GM19193 (cell line): ENCODE data around the gene TPRG1L.

Experiments
- POLR2A ChIP-seq: IDR thresholded peaks from 4 replicates; pipeline ENCODE4 v1.6.1; 2011; ENCODE audit not compliant: insufficient read depth, insufficient read length; ENCODE audit errors: extremely low read depth

Gene TPRG1L

DNA sequence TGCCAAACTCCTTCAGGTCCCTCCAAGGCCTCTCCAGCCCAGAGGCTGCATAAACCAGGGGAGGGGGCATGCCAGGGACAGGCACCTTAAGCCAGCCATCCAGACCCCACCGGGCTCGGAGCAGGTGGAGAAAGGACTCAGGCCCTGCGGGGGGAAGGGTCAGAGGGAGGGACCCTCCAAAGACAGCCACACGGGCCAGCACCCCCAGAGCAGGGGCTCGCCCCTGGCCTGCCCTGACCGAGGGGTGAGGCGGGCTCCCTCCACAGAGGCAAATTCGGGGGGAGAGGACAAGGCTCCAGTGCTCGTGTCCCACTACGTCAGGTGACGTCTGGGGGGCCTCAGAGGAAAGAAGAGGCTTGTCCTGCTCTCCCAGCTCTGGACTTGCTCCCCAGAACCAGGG lies 21.7 kb upstream of the TPRG1L start:
- no peak for TF ChIP-seq POLR2A

GRCh38 chr1:3603571-3604467 lies 21.0 kb upstream of the TPRG1L start:
- no peak for TF ChIP-seq POLR2A

- TF ChIP-seq POLR2A: no peak
Observed at GRCh38 chr1:3604468-3604974, 20.3 kb upstream of the TPRG1L start.

GRCh38 chr1:3604997-3605823 lies 19.6 kb upstream of the TPRG1L start:
- TF ChIP-seq POLR2A: no peak

DNA sequence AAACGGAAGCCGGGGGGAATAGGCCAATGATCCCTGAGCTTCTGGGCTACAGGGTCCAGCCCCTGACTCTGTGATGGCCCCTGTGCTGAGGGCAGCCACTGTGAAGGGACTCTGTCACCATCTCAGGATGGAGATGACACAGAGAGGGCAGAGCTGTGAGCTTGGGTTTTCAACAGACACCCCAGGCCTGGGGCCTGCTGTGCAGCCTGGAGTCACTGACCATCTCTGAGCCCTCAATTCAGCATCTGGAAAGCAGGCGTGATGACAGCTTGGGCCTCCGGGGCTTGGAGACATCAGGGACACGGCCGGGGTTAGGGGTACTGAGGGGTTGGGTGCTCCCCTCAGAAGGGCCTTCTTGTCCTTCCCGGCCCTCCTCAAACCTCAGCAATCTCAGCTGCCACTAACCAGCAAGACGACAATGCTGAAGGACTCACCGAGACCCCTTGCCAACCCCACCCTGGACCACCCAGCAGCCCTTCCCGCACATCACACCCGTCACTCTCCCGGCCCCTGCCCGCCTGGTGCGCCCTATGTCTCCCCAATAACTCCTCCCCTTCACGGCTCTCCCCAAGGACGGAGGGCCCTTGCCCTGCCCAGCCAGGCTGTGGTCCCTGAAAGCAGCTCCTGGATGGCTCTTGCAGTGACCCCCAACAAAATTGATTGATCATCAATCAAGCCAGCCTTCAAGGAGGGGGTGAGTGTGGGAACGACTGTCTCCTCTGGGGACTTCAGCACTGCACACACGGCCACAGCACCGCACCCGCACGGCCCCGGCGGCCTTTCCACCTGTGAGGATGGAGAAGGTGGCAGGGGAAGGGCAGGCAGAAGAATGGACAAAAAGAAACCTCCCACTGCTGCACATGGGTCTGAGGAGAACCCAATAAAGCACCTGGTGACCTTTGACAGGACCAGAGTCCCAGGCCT lies 17.8 kb upstream of the TPRG1L start:
- TF ChIP-seq POLR2A: no peak

DNA sequence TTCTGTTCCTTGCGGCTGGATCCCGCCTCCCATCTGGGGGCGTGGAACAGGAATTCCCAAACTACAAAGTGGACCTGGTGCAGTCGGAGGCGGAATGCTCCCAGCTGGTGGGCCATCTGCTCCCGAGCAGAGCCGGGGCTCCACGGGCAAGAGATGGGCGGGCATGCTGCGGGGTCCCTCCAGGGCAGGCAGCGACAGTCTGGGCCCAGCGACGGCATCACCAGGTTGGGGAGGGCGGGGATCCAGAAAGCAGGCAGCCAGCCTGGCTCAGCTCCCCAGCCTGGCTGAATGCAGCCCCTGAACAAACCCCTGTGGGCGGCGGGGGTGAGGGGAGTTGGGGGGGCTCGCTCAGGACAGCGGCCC lies 17.1 kb upstream of the TPRG1L start:
- no peak for TF ChIP-seq POLR2A

- no peak for TF ChIP-seq POLR2A
Observed at GRCh38 chr1:3608154-3608553, 16.7 kb upstream of the TPRG1L start.

GRCh38 chr1:3609016-3609768 lies 15.6 kb upstream of the TPRG1L start:
- TF ChIP-seq POLR2A: no peak

DNA sequence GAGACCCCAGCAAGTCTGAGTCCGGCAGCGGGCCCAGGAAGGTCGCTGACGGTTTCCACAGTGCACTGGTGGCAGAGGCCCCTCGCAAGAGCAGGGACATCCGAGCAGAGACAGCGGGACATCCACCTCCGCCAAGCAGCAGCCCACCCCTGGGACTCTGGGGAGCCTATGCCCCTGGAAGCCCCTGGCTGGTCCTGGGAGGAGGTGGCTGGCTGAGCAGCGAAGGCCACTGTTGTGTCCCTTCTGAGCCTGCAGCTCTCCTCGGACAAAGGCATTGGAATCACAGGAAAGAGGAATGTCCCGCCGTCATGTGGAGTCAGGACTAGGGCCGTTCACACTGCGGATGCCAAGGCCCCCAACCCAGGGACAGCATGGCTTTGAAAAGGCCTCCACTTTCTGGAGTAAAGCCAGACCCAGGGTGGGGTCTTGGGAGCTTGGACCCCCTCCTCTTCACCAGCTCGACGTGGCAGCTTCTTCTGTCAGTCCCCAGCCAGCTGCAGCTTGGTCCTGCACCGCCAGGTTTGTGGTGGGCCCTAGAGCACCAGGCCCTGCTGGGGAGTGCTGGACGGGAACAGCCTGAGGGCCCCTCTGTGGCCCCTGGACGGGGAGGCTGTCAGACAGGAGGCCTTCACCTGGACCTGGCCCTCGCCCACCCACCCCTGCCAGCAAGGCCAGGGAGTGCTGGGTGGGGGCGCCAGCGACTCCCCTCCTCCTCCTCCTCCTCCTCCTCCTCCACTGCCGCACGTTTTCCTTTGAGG lies 14.9 kb upstream of the TPRG1L start:
- TF ChIP-seq POLR2A: no peak

GRCh38 chr1:3610527-3611169 lies 14.2 kb upstream of the TPRG1L start:
- no peak for TF ChIP-seq POLR2A

DNA sequence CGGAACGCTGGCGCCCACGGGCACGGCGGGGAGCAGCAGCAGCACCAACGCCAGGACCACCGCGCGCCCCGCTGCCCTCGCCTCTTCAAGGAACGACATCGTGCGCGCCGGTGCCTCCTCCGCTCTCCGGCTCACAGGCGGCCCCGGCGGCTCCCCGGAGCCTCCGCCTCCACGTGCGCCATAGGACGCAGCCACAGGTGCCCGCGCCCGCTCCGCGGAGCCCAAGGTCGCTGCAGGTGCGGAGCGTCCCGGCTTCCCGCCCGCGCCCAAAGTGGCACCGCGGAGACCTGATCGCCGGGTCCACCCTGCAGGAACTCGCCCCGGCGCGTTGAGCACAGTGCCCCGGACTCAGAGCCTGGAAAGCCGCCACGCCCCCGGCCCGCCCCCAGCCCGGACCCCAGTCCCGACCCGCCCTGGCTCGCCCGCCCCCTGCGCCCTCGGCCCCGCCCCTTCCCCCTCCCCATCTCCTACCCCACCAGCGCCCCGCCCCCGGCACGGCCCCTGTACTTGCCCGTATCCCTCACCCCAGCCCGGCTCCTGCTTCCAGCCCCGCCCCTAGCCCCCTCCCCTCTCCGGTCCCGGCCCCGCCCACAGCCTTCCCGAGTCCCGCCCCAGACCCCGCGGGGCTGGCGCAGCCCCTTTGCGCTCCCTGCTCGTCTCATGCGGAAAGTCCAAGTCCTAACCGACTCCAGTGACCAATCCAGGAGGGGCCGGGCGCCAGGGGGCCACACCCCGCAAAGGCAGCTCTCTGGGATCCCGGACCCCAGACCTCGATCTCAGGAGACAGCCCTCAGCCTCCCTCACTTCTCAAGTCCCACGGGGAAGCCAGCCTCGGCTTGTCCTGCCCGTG lies 13.4 kb upstream of the TPRG1L start, which contains the start of gene MEGF6:
TSS of gene MEGF6 (minus strand) at position 339 of the 850 bp plus-strand sequence. CDS start at position 99, 240 bp downstream.
- TF ChIP-seq POLR2A: no peak

DNA sequence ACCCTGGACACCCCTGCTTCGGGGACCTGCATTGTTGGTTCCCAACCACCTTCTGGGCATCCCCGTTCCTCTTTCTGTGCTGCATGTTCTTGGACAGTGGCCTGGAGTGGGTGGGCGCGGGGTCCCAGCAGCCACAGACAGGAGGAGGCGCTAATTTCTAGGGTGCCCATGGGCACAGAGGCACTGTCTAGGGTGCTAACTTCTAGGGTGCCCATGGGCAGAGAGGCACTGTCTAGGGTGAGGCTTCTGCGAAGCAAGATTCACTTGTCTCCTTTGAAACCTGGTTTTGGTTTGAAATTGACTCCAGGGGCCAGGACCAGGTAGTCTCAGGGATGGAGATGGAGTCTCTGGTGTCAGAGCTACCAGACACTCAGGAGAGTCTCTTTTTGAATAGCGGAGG lies 12.7 kb upstream of the TPRG1L start:
- no peak for TF ChIP-seq POLR2A
